GM19467 (cell line): ENCODE data around the gene MAGOHB.
"Not testable (repeated sequence)": the region's sequence is repeated elsewhere in the genome, so short reads cannot be mapped to it uniquely, and the experiment has no call there.

Experiments used
- ATAC-seq: cut with Tn5 transposase; IDR thresholded peaks from one replicate; pipeline ENCODE4 v1.9.1; 2021; ENCODE audit warnings: mild to moderate bottlenecking, moderate library complexity; ENCODE audit not compliant: unreplicated experiment

MAGOHB gene

DNA sequence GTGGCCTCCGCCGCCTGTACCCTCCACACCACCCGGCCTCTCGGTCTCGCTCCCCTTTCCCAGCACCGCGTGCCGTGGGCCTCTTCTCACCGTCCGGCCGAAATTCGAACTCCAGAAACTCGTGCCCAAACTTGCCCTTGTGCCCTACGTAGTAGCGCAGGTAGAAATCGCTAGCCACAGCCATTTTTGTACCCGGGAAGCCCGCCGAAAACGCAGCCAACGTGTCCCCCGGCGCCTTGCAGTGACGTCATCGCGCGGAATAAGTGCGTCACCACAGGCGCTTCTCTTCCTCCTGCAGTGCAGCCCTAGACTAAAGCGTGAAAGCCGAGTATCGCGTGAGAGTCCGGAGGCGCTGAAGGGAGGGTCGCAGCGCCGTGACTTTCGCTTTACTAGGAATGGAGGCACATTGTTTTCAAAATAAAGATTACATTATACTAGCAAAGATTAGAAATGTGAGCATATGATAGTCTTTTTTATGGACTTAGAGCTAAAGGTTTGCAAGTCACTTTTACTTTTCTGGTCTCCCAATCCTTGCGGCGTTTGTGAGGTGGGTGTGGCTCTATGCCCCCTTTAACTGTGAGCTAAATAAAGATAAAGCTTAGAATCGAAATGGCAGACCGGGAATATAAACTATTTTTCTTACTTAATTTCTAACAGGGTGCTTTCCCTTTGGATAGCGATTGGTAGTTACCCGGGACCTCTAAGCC lies at the start of gene MAGOHB:
Gene MAGOHB (minus strand): TSS at position 261 of the 707 bp plus-strand sequence. CDS start 77 bp downstream, at position 184.
- ATAC-seq, result peak; percentile 95

DNA sequence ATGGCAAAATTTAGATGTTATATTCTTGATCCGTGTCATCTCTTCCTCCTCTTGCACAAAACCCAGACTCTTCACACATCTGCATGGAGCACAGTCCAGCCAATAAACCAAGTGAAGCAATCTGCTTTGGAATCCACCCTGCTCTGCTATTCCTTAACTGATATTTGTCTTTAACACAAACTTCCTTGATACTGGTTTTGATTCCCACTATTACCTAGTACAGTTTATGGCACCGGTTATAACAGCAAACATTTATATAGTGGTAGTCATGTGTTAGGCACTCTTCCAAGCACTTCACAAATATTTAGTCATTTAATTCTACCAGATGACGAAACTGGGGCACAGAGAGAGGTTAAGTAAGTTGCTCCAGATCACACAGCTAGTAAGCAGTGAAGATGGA lies 47.9 kb upstream of the MAGOHB start:
- ATAC-seq, result no peak

DNA sequence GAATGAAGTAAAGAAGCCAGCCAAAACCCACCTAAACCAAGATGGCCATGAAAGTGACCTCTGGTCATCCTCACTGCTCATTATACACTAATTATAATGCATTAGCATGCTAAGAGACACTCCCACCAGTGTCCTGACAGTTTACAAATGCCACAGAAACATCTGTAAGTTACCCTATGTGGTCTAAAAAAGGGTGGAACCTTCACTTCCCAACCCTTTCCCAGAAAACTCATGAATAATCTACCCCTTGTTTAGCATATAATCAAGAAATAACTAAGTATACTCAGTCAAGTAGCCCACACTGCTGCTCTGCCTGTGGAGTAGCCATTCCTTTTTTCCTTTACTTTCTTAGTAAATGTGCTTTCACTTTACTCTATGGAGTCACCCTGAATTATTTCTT lies 40.6 kb upstream of the MAGOHB start:
- ATAC-seq, result no peak

DNA sequence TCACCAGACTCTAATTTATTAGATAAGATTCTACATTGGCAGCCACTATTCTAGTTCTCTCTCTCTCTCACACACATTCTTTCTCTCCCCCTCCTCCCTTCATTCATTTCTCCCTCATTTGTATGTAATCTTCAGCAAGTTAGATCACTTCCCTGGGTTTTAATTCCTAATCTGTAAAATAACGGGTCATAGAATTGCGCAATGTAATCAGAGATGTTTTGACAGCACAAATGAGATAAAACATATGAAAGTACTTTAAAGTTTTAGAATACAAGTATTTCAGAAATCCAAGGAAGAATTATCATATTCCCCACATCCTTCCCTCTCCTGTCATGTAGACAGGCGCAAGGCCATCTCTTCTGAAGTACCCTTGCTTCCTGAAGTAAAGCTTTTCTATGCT lies 38.8 kb upstream of the MAGOHB start:
- no peak for ATAC-seq

DNA sequence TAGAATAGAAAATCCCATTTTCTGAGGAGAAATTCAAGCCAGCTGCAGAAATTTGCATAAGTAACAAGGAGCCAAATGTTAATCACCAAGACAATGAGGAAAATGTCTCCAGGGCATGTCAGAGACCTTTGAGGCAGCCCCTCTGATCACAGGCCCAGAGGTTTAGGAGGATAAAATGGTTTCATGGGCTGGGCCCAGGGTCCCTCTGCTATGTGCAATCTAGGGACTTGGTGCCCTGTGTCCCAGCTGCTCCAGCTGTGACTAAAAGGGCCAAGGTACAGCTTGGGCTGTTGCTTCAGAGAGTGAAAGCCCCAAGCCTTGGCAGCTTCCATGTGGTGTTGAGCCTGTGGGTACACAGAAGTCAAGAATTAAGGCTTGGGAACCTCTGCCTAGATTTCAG lies 33.2 kb upstream of the MAGOHB start:
- not testable (repeated sequence) for ATAC-seq

DNA sequence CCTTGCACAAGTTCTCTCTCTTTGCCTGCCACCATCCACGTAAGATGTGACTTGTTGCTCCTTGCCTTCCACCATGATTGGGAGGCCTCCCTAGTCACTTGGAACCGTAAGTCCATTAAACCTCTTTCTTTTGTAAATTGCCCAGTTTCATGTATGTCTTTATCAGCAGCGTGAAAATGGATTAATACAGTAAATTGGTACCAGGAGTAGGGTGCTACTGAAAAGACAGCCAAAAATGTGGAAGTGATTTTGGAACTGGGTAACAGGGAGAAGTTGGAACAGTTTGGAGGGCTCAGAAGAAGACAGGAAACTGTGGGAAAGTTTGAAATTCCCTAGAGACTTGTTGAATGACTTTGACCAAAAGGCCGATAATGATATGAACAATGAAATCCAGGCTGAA lies 32.5 kb upstream of the MAGOHB start:
- no peak for ATAC-seq

DNA sequence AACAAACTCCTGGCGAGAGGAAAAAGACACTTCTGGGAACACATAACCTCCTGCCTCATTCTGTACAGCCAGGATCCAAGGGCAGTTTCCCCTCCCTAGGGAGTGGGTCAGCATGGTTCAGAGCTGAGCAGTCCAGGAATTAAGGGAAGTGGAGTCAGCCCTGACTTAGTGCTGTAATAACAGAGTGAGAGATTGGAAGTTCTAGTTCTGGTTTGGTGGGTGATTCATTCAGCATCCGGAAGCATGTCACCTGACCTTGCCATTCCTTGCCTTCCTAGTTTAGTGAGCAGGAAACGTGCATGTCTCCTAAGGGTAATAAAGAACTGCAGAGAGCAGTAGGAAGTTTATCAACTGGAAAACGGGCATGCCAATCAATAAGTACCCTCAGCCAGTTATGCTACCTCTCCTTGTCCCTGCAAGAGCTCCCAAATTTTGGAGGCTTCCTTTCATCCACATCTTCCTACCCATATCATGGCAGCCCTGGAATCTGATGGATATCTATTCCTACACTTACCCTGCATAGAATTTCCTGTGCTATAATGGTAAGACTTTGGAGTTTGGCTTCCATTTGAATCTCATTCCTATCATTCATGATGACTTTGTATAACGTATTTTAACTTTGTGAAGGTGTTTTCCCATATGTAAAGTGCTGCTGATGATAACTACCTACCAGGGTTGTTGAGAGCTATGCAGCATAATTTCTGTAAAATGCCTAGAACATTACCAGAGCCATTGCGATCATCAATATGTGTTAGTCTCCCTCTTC lies 28.5 kb upstream of the MAGOHB start:
- ATAC-seq, result no peak

DNA sequence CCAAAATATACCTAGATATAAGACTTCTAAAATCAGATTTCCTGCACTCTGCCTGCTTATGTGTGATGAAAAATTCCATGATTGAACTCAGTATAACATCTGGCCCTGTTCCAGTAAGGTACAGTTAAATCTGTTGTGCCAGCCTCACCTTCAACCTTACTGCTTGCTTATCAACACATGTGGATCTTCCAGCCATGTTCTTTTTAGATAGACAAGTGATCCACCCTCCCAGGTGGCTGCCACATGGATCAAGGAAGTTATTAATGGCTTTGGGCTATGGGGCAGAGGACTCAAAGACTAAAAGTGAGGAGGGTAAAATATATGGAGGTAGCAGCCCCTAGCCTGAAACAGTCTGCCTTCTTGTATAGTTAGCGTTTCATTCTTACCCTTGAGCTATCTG lies 25.3 kb upstream of the MAGOHB start:
- no peak for ATAC-seq

DNA sequence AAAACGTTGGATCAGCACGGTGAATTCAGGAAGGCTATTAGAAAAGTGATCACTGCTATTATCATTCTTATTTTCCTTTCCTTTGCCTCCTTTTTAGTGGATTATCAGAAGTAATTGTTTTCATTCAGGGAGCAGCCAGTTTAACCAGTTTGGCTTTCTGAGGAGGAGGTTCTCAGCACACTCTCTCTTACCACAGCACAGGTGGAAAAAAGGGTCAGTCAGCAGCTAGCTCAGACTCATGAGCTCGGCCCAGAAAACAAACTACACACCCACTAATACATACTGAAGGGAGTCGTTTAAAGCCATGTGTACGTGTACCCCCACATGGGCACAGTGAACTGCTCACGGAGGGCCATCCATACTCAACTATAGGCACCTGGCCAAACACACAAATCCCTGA lies 23.2 kb upstream of the MAGOHB start:
- ATAC-seq, result no peak

DNA sequence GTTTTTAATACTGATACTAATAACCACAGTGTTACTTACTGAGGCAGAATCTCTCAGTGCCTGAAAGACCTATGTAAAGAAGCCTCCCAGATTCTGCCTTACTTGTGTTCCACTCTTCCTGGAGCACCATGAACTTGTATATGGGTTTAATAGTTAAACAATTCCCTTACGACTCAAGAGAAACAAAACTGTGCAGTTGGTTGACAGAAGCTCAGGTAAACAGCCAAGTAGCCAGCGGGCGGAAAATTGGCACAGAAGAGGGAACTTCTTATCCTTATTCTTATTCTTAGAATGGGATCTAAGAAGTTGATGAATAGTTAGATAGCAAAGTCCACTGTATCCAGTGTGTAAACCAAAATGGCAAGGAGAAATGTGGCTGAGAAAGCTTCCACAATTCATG lies 22.7 kb upstream of the MAGOHB start:
- ATAC-seq, result no peak

DNA sequence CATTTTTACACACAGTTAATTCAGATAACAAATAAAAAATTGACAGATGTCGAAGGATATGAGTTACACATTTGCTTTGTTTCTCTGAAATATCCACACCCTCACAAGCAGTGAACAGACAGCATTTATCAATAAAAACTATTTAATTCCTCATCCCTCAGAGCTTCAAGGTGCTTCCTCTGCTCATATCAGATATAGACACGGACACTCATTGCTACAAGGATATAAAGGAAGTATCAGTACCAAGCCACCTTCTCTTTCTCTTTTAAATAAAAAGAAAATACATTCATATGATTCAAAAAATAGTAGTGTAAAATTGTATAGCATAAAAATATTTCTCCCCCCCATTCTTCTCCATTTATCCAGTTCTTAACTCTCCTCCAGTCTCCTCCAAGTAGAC lies 21.9 kb upstream of the MAGOHB start:
- no peak for ATAC-seq

DNA sequence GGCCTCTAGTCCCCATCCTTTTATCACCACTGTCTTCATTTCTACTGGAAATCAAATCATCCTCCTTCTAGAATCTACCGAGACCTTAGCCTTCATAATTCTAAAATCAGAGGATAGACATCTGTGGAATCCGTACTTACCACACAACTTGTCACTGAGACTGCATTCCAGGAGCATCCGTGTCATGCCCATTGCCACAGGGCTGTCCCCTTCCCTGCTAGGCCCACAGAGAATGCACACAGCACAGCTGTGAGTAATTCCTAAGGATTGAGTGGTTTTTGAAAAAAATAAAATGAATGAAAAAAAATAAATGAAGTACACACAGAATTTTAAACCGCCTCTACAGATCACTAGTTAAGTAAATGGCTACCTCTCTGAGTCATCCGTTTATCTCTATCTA lies 21.0 kb upstream of the MAGOHB start:
- no peak for ATAC-seq

DNA sequence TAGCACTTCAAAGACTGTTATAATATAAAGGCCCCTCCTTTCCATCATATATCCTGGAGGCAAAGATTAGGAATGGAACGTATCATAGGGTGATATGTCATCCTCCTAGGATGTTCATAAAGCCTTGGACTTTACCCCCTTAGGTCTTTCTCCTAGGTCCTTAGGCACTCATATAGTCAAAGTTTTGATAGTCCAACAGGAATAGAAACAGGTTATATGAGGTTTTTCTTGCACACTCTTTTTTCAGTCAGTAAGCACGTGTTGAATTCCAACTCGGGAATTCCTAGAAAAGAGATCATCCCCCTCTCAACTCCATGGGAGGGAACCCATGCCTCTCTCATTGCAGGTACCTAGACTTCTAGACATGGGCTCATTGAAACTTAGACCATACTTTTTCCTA lies 20.1 kb upstream of the MAGOHB start:
- no peak for ATAC-seq

DNA sequence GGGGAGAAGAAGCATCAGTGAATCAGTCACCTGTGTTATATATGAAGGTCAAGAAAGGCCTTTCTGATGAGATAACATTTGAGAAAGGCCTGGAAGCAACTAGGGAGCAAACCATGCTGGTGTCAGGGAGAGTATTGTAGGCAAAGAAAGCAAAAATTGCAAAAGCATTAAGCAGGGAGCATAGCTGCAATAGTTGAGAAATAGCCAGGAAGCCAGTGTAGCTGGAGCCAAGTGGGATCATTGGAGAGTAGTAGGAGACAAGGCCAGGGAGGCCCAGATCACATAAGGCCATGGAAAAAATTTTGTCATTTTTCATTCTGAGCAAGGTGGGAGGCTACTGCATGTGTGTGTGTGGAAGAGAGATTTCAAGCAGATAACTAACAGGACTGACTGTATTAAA lies 18.8 kb upstream of the MAGOHB start:
- no peak for ATAC-seq

DNA sequence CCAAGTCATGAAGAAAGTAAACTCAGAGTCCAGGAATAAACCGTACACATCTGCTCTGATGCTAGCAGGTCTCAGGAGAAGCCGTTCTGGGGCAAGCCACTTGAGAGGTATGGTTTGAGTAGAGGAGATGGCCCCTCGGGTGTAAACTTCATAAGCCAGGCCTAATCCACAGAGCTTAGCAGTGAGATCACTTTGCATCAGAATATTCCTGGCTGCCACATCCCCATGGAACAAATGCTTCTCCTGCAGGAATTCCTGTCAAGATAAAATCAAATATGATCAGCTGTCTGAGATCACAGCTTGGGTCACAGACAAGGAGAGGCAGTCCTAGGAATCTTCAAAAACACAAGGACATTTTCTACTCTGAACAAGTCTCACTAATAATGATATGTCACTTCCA lies 11.2 kb upstream of the MAGOHB start:
- no peak for ATAC-seq

DNA sequence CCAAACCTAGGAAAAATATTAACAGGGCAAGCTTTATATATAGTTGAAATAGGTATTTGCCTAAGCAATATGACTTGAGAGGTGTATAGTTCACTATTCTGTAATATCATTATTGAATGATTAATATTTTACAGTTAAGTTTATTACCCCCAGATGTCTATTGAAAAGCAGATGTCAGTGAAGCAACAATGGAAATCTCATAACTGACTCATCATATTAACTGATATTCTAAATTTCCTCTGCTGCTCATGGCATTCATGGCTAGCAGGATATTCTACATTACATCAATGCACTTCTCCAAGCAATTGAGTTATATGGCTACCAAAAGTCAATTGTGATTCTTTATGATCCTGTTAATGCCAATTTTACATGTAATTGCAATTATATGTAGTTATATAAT lies 9.7 kb upstream of the MAGOHB start:
- no peak for ATAC-seq

DNA sequence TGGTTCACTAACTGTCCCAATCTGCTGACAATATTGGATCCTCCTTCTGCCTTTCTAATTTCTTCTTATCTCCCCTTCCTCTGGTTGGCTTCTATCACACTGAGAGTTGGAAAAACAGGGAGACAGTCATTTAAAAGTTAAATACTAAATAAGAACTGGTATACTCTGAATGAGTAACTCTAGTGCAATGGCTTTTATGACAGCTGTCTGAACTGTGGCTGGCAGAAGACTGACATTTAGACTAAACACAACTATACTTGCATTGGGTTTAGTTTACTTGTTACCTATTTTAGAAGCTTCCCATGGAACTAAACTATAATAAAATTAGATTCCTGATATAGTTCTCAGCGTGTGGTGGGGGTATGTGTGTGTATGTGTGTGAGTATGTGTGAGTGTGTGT lies 7.9 kb upstream of the MAGOHB start:
- no peak for ATAC-seq

DNA sequence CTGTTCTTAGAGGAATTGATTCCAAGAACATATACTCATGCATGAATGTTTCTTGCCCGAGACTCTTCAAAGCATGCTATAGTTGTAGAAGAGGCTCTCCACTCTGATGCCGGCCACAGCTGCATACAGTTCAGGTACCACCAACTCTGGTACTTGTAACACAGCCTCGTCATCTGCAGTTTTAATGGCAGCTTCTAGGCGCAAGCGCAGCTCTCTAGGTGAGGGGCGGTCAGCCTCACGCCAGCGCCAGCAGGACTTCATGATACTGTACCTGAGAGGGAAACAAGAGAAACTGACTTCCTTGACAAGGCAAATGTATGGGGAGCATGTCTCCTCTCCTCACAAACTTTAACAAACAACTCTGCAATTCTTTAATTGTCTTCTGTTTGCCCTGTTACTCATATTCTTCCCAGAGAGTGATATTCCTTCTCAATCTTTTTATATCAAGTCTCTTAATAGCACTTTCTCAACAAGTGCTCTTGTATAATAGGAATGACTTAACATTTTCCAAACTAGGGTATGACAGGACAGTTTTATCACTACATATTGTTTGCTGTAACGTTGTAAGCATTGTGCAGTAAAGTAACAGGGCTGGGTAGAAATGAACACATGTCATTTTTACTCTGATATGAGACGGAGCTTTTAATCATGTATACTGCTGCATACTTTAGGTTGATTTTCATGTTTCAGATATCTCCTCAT lies 6.8 kb upstream of the MAGOHB start:
- ATAC-seq, result no peak

DNA sequence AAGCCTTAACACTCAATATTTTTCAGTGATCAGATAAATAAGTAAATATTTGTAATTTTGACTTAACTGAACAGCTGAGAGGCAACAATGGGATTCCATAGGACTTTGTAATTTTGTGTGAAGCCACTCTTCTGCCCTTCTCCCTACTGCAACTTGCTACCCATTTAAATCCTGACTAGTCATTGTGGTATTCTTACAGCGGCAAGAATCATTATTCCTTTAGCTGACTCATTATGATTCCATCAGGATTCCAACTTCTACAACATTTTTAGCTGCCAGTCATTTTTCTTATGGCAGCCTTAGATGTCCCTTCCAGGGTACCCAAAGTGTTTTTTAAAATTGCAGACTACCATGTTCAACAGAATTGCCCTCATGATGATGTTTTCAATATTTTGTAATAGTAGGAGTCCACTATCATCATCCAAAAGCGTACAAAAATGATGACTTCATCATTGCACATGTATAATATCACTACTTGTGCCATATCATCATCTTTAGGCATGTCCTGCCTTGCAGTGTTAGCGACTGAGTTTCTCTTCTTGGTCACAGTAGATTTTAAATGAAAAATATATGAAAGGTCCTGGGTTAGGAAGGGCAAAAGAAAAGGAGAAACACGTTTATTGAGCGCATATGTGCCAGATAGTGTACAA lies 5.1 kb upstream of the MAGOHB start:
- ATAC-seq, result no peak

DNA sequence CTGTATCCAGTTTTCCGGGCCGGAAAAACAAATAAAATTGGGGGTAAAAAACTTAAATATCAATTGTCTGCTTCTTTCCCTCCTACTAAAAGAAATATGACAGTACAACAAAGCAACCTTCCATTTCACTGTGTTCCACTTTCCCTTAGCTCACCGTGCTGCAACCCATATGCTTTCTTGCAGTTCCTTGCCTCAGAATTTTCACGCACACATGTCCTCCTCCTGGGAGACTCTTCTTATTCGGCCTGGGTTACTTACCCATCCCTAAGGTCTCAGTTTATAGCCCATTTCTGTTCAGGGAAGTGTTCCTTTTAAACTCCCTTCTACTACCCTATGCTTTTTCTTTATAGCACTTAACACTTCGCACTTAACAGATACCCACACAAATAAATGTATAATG lies 4.5 kb upstream of the MAGOHB start:
- no peak for ATAC-seq

DNA sequence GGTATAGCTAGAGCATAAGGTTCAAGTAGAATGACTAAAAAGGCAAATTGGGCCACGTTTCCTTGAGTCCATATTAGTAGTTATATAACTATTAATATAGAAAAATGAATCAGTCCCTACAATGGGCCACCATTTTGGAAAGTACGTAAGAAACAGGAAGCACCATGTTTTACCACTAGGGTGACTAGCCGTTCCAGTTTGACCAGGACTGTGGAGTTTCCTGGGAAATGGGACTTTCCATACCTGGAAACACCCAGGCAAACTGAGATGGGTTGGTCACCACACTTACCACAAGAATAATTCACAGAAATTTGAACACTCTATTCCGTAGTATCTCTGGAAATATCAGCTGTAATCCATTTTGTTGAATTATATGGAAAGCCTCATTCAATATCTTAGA lies 2.1 kb upstream of the MAGOHB start:
- ATAC-seq, result no peak

DNA sequence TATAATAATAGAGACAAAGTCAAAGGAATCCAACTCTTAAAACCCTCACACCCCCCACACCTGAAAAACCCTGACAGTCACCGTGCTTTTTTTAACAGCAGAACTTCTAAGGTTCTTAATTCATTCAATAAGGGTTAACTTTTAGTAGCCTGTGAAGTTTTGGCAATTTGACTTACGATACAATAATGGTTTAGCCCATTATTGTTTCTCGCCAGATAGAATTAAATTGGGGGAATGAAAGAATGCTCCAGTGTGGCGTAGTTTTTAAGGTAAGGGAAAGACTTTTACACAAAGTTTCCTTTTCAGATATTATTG lies 604 bp upstream of the MAGOHB start:
- no peak for ATAC-seq
